Astrocyte (in vitro differentiated cells and primary cell): Measurements from ENCODE around the gene CYP3A4. TPM values are rescaled to one million over a fixed set of nuclear protein-coding genes. Genes with fewer than 3 reads are reported as not detected.

Experiments used
- DNase-seq: peaks from one replicate; pipeline ENCODE4 v3.0.0-alpha.2; 2010; ENCODE audit warnings: low read depth
- FAIRE-seq: peaks from 2 replicates; lab custom pipeline; 2011; peaks lifted over from hg19 to GRCh38; lab: Jason Lieb, UNC
- H2AFZ ChIP-seq: 2 replicates; pipeline ENCODE4 v1.6.0; 2012; ENCODE audit warnings: low read depth, low read length, inconsistent platforms
- H3K27ac ChIP-seq: 2 replicates; pipeline ENCODE4 v1.5.1; 2011; ENCODE audit warnings: low read depth, low read length, inconsistent platforms
- H3K27me3 ChIP-seq: 2 replicates; pipeline ENCODE4 v1.6.0; 2011; ENCODE audit warnings: low read length, inconsistent platforms; ENCODE audit not compliant: insufficient read depth
- H3K36me3 ChIP-seq: 2 replicates; pipeline ENCODE4 v1.5.1; 2011; ENCODE audit warnings: low read length, inconsistent platforms; ENCODE audit not compliant: insufficient read depth
- H3K4me1 ChIP-seq: 2 replicates; pipeline ENCODE4 v1.5.1; 2011; ENCODE audit warnings: low read length, inconsistent platforms; ENCODE audit not compliant: insufficient read depth
- H3K4me2 ChIP-seq: 2 replicates; pipeline ENCODE4 v1.6.0; 2012; ENCODE audit warnings: low read length, inconsistent platforms
- H3K4me3 ChIP-seq: 2 replicates; pipeline ENCODE4 v1.5.1; 2011; ENCODE audit warnings: low read depth, mild to moderate bottlenecking, low read length, inconsistent platforms; ENCODE audit not compliant: insufficient read depth
- H3K79me2 ChIP-seq: 2 replicates; pipeline ENCODE4 v1.6.0; 2012; ENCODE audit warnings: mild to moderate bottlenecking, low read length, inconsistent platforms; ENCODE audit not compliant: insufficient read depth
- H3K9ac ChIP-seq: 2 replicates; pipeline ENCODE4 v1.6.0; 2012; ENCODE audit warnings: mild to moderate bottlenecking, low read length, inconsistent platforms
- H3K9me3 ChIP-seq: 2 replicates; pipeline ENCODE4 v1.5.1; 2012; ENCODE audit warnings: low read depth, mild to moderate bottlenecking, low read length, inconsistent platforms; ENCODE audit not compliant: insufficient read depth
- H4K20me1 ChIP-seq: 2 replicates; pipeline ENCODE4 v1.6.0; 2012; ENCODE audit warnings: low read length, inconsistent platforms; ENCODE audit not compliant: insufficient read depth
- H3K27ac Mint-ChIP-seq: one replicate; pipeline ENCODE4 v1.8.0; 2021; ENCODE audit warnings: mild to moderate bottlenecking, mixed read lengths; ENCODE audit not compliant: unreplicated experiment
- H3K27me3 Mint-ChIP-seq: one replicate; pipeline ENCODE4 v1.8.0; 2021; ENCODE audit warnings: low read depth, mixed read lengths; ENCODE audit not compliant: unreplicated experiment
- H3K36me3 Mint-ChIP-seq: one replicate; pipeline ENCODE4 v1.8.0; 2021; ENCODE audit warnings: low read depth, mixed read lengths; ENCODE audit not compliant: unreplicated experiment
- H3K4me1 Mint-ChIP-seq: one replicate; pipeline ENCODE4 v1.8.0; 2021; ENCODE audit warnings: low read depth, mixed read lengths; ENCODE audit not compliant: unreplicated experiment
- H3K4me3 Mint-ChIP-seq: one replicate; pipeline ENCODE4 v1.8.0; 2021; ENCODE audit warnings: mild to moderate bottlenecking, moderate library complexity, mixed read lengths; ENCODE audit not compliant: unreplicated experiment
- H3K9me3 Mint-ChIP-seq: one replicate; pipeline ENCODE4 v1.8.0; 2021; ENCODE audit warnings: mild to moderate bottlenecking, mixed read lengths; ENCODE audit not compliant: unreplicated experiment
- CTCF ChIP-seq: IDR thresholded peaks from 2 replicates; pipeline ENCODE4 v1.5.1; 2011; ENCODE audit warnings: low read depth, mild to moderate bottlenecking, inconsistent platforms, low read length, moderate library complexity; ENCODE audit not compliant: insufficient read depth
- EZH2 ChIP-seq: IDR thresholded peaks from 2 replicates; pipeline ENCODE4 v1.6.1; 2012; ENCODE audit warnings: mild to moderate bottlenecking, low read length, inconsistent platforms; ENCODE audit not compliant: insufficient read depth
- total RNA-seq: library from RNA; stranded (reverse); gene quantifications from 2 replicates; pipeline ENCODE4 v1.2.1, GENCODE V29; 2021

Gene CYP3A4
- total RNA-seq, 1 donor from 2014 or later = not detected

GRCh38 chr7:99794585-99795502 is 10.9 kb upstream of the CYP3A4 start:
- H3K27ac Mint-ChIP-seq = no peak overlapping the region
- H3K4me1 ChIP-seq = peaks cover 8% of the 10 kb centered on the region
- H3K9me3 Mint-ChIP-seq = no peaks in the 10 kb centered on the region
- H3K79me2 ChIP-seq = no peaks in the 10 kb centered on the region
- no peaks in the 10 kb centered on the region for H3K36me3 ChIP-seq
- H3K4me3 ChIP-seq = no peak overlapping the region
- H3K4me1 Mint-ChIP-seq = peaks cover 12% of the 10 kb centered on the region
- H4K20me1 ChIP-seq = no peaks in the 10 kb centered on the region
- no peak overlapping the region for H3K4me3 Mint-ChIP-seq
- DNase-seq (no peak), FAIRE-seq (no peak)
- H2AFZ ChIP-seq = no peak overlapping the region
- no peak for TF ChIP-seq EZH2
- TF ChIP-seq CTCF = no peak
- H3K4me2 ChIP-seq = no peak overlapping the region
- peaks cover 8% of the 10 kb centered on the region for H3K27me3 Mint-ChIP-seq
- H3K9me3 ChIP-seq = no peaks in the 10 kb centered on the region
- H3K27ac ChIP-seq = no peak overlapping the region
- H3K9ac ChIP-seq = no peak overlapping the region
- no peaks in the 10 kb centered on the region for H3K27me3 ChIP-seq
- H3K36me3 Mint-ChIP-seq = no peaks in the 10 kb centered on the region

DNA sequence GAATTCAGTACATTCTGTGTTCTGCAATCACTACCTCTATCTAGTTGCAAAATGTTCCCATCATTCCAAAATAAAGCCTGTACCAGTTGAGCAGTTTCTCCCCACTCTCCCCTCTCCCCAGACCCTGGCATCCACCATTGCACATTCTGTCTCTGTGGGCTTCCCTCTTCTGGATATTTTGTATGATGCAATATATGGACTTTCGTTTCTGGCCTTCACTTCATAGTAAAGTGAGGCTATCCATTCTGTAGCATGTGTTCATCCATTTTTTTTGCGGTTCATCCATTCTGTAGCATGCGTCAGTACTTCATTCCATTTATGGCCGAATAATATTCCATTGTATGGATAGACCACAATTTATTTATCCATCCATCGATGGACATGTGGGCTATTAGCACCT is 9.5 kb upstream of the CYP3A4 start:
- no peak for FAIRE-seq

More for the DNA sequence above, 9.5 kb upstream of the CYP3A4 start:
- Histone ChIP-seq H3K27ac (no peak overlapping the region), H3K79me2 (no peaks in the 10 kb centered on the region), H3K4me3 (no peak overlapping the region), H3K9me3 (no peaks in the 10 kb centered on the region), H3K36me3 (no peaks in the 10 kb centered on the region), H4K20me1 (no peaks in the 10 kb centered on the region), H3K4me1 (peaks cover 11% of the 10 kb centered on the region), H3K9ac (no peak overlapping the region), H3K27me3 (no peaks in the 10 kb centered on the region), H2AFZ (no peak overlapping the region), H3K4me2 (no peak overlapping the region)
- H3K4me1 Mint-ChIP-seq = peaks cover 12% of the 10 kb centered on the region
- H3K27me3 Mint-ChIP-seq = peaks cover 3% of the 10 kb centered on the region
- DNase-seq = no peak
- H3K4me3 Mint-ChIP-seq = no peak overlapping the region
- no peak for TF ChIP-seq CTCF
- no peak overlapping the region for H3K27ac Mint-ChIP-seq
- H3K36me3 Mint-ChIP-seq = no peaks in the 10 kb centered on the region
- peaks cover 2% of the 10 kb centered on the region for H3K9me3 Mint-ChIP-seq
